Measurements from ENCODE around the gene ITGBL1.
"Not testable (repeated sequence)": the region's sequence is repeated elsewhere in the genome, so short reads cannot be mapped to it uniquely, and the experiment has no call there.

The ITGBL1 gene

DNA sequence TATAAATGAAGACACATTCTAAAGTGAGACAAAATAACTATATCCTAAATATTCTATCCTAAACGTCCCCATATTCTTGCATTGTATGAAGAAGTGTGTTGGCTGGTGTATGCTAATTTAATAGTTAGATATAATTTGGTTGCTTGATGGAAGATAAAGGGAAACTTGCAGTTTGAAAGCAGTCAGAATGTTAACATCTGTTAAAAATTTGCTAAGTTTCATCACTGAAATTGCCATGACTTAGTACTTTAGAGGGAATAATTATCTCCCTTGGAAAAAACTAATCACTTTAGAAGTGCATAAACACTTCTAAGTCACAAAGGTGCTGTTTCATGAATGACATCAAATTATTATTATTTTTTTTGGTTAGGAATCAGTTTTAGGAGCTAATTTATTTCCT, 61.6 kb downstream of the ITGBL1 start:
- no peak for DNase-seq

GRCh38 chr13:101514695-101515275, 62.3 kb downstream of the ITGBL1 start:
- DNase-seq, result peak; percentile 5

DNA sequence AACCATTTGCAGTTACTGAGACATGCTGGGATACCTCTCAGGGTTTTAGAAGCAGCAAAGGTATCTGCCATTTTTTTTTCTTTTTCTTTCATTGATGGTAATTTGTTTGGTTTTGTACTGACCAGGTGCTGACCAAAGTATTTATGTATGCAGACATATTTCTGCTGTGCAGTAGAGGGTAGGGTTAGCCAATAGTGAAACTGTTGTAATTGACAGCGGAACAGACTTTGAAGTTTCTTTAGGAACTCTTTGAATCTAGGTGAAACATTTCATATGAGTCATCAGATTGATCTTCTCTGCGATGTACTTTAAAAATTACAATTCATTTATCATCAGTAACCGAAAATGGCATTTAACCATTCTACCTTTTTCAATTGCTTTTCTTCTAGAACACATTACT, 63.0 kb downstream of the ITGBL1 start:
- no peak for DNase-seq

- no peak for DNase-seq
Measured at GRCh38 chr13:101516262-101516661, 63.8 kb downstream of the ITGBL1 start.

DNA sequence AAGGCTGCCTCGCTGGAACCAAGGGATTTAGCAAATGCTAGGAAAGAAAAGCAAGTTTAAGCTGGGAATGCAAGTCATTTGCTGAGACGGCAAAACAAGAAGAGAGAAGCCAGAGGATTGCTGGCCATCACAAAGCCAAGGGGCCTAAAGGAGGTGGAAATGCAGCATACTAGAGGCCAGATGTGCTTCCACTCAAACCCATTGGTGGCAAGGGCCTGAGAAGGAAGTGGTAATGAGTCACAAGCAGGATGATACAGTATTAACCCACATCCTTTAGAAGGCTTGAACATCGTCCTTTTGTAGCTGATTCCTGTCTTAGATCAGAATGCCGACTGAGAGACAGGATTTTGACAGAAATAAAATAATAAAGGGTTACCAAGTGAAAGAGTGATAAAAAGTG, 68.2 kb downstream of the ITGBL1 start:
- DNase-seq, result no peak

GRCh38 chr13:101521371-101521770, 68.9 kb downstream of the ITGBL1 start:
- no peak for DNase-seq

DNA sequence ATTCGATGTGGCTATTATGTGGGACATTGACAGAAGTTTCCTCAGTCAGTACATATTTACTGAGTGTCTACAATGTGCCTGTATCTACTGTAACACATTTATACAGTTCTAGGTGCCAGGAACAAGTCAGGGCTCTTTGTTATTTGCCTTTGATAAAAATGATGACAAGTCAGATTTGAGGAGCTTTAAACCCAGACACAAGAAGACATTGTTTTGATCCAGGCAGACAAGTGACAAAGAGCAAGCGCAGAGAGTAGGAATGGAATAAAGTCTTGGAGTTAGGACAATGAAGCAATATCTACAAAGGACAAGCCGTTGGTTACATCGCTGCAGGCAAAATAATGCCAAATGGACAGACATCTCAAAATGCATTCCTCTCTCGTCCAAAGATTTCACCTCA, 70.1 kb downstream of the ITGBL1 start:
- DNase-seq, result no peak

DNA sequence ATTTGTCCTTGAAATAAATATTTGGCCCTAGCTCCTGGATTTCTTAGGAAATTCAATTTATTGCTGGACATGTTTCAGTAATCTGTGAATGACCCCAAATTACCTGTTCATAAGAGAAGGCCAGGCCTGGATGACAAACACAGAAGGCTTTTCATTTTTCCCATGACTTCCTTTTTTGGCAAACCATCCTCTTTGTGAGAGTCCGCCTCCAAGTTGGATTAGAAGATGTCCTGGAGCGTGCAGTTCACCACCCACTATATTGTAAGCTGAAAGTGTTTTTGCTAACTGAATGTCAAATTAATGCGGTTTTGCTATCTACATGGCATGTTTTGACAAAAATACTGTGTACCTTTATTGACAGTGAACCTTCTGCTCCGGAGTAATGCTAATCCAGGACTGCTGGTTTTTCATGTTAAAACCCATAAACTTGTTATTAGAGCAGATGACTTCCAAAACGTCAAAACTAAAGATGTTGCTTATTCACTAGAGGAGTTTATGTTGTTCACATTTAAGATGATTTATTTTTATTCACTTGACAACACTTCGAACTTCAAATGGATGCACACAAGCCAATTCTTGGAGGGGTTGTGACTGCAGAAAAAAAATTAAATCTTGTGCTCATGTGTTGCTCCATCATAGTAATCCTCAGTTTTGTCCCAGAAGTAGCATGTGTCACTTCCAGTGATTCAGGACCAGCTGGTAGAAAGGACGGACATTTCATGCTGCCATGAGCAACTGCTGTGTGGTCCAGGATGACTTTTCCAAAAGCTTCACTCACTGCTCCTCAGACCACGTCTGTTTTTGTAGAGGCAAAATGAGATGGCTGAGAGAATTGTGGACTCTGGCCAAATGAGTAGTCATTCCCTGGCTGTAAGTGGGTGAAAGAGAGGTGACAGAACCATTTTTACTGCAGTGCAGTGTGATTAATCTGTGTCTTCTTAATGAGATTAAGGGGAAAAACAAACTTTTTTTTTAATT, 71.0 kb downstream of the ITGBL1 start:
- no peak for DNase-seq

GRCh38 chr13:101527130-101527529, 74.7 kb downstream of the ITGBL1 start:
- DNase-seq, result no peak

DNA sequence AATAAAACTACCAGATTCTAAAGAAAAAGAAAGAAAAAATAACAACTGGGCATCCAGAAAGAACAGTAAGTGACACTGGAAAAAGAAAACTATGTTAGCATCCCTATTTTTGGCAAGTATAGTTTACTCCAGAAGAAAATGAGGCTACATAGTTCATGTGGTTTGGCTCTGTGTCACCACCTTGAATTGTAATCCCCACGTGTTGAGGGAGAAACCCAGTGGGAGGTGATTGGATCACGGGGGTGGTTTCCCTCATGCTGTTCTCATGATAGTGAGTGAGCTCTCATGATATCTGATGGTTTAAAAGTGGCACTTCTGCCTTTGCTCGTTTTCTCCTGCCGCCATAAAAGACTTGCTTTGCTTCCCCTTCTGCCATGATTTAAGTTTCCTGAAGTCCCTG, 76.9 kb downstream of the ITGBL1 start:
- peak; percentile 13 for DNase-seq

DNA sequence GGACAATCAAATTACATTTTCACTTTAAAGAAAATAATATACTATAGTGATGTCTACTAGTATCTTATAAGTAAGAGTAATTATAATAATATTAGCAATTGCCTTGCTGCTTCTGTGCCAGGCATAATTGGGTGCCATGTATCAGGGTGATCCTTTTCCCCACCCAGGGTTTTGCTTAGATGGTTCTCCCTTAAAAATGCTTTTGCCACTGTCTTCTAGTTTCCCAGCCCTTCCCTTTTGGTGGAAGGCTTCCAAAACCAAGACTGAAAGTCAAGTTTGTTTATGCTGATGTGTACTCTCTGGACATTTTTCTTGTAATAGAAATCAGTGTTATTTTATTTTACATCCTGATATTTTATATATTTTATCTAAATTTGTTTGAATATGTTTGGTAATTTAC, 77.8 kb downstream of the ITGBL1 start:
- no peak for DNase-seq

DNA sequence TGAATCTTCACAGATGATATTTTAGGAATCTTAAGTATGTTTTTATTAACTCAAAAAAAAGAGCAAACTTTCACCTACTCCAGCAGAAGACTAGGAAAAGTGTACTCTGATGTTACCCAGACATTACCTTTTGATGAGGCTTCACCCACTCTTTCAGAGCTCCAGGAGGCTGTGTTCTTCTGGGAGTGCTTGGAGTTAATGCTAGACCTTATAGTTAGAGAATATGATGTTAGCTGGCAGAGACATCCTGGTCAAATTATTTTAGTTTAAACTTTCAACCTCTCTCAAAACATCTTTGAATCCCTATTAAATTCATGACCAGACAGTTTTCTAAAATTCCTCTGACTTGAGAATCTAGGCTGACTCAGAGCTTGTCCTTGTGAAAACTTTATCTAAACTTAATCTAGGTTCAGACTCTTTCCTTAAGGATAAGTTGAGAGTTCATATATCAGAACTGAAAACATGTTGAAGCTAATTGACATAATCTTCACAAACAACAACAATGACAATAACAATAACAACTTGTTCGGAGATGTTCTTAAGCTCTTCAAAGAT, 82.8 kb downstream of the ITGBL1 start:
- DNase-seq, result no peak

DNA sequence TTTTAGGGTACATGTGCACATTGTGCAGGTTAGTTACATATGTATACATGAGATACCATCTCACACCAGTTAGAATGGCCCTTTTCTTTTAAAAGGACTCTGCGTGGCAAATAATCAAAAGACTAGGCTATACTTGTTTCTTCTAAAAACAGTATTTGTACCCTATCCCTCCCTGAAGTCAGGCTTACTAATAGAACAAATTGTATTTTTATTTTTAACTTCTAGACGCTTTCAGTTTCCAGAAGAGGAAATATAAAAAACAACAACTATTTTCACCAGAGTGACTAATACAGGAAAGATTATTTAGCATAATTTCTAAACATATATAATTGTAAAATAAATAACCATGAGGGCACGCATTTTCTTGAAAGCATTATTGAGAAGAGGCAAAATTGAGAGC, 83.6 kb downstream of the ITGBL1 start:
- no peak for DNase-seq

- not testable (repeated sequence) for DNase-seq
Measured at GRCh38 chr13:101544544-101544943, 92.1 kb downstream of the ITGBL1 start.

DNA sequence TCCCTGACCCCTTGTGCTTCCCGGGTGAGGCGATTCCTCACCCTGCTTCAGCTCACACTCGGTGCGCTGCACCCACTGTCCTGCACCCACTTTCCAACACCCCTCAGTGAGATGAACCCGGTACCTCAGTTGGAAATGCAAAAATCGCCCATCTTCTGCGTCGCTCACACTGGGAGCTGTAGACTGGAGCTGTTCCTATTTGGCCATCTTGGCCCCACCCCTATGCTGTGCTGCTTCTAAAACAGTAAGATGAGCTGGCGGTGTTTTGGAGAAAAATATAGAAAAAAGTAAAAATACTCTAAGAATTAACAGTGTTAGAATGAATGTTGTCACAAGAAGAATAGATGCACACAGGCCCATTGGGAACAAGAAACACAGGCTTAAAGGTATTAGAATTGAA, 92.5 kb downstream of the ITGBL1 start:
- no peak for DNase-seq

GRCh38 chr13:101545521-101545920, 93.0 kb downstream of the ITGBL1 start:
- DNase-seq, result no peak

DNA sequence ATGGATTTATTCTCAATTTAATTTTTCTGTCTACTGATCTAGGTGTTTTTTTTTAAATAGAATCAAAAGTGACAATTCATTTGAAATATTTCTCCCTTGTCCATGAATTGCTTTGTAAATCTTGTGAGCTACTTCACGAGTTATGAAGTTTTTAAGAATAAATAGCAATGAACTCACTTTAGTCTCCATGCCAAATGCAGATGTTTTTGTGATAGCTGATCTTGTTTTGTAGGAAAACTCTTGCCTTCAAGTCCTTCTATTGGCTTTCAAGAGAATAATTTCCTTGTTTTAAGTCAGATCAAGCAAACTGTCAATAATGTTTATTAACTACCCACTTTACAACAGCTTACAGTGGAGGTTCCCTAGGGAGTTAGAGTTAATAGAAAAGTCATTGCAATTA, 99.8 kb downstream of the ITGBL1 start:
- no peak for DNase-seq

DNA sequence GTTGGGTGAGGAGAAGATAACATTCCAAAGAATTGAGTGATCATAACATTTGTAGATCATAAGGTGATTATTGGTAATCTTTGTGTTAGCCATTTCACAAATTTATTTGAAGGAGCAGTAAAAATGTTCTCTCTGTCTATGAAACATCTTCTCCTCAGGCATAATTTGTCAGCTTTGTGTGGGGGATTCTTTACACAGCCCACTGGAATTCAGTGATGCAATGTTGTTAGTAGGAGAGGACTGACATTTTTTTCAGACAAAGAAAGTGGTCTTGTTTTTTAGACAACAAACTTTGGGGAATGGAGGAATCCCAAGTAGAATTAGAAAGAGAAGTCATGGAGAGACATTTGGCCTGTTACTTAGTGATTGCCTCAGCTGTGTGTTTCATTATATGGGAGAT, 100.3 kb downstream of the ITGBL1 start:
- no peak for DNase-seq

DNA sequence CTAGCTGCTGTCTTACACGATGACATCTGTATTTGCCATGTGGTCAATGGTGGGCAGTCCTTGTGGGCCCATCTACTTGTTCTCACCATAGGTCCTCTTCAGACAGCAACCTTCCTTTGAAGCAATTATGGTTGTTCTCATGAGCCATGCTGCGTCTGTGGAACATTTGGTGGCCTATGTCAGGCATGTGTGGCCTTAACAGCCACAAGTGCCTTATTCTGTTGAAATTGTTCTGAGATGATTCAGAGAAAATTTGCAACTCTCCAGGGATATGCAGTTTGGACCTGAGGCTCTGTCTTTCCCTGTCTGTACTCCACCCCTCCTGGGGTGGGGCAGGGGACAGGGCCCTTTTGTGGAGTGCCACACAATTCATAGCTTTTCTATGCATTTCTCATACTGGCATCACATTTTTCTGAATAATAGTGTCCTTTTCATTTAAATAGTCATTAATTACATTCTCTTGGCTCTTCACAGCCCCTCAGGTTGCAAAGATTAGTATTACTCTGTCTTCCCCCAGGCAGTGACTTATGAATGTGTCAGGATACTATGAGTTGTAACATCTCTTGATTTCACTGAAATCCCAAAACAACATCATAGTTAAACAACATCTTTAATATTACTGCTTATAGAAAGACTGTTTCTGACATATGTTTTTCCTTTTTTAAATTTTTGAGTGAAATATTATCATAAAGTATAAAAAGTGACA, 102.1 kb downstream of the ITGBL1 start:
- DNase-seq, result no peak

- no peak for DNase-seq
Measured at GRCh38 chr13:101555610-101556009, 103.1 kb downstream of the ITGBL1 start.

DNA sequence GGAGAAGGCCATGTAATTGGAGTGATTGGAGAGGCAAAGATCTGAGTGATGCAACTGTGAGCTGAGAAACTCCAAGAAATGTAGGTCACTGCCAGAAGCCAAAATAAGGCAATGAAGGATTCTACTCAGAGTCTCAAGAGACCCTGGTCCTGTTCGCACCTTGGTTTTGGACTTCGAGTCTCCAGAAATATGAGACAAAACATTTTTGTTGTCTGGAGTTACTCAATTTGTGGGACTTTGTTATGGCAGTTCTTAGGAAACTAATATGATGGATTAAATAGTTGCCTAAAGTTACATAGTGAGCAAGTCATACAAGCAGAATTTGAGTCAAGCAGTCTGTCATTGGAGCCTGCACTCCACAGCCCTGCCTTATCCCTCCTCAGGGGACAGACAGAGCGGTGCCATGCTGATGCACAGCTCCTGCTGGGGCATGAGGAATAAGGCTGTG, 104.2 kb downstream of the ITGBL1 start:
- no peak for DNase-seq

- no peak for DNase-seq
Measured at GRCh38 chr13:101565317-101565716, 112.8 kb downstream of the ITGBL1 start.

- DNase-seq, result no peak
Measured at GRCh38 chr13:101567841-101568240, 115.4 kb downstream of the ITGBL1 start.
